HUDEP-2 (cell line): ENCODE measurements around the gene C2orf68.
A peak's percentile ranks its signal among the peaks of the same experiment; 100 is the strongest.
"Not testable (repeated sequence)": the region's sequence is repeated elsewhere in the genome, so short reads cannot be mapped to it uniquely, and the experiment has no call there.

Experiments used
- DNase-seq, 76 experiments: peaks; one replicate each; lab custom pipeline; 2025; ENCODE audit not compliant: unreplicated experiment in 76 of 76; lab: John Stamatoyannopoulos, UW

Gene C2orf68

DNA sequence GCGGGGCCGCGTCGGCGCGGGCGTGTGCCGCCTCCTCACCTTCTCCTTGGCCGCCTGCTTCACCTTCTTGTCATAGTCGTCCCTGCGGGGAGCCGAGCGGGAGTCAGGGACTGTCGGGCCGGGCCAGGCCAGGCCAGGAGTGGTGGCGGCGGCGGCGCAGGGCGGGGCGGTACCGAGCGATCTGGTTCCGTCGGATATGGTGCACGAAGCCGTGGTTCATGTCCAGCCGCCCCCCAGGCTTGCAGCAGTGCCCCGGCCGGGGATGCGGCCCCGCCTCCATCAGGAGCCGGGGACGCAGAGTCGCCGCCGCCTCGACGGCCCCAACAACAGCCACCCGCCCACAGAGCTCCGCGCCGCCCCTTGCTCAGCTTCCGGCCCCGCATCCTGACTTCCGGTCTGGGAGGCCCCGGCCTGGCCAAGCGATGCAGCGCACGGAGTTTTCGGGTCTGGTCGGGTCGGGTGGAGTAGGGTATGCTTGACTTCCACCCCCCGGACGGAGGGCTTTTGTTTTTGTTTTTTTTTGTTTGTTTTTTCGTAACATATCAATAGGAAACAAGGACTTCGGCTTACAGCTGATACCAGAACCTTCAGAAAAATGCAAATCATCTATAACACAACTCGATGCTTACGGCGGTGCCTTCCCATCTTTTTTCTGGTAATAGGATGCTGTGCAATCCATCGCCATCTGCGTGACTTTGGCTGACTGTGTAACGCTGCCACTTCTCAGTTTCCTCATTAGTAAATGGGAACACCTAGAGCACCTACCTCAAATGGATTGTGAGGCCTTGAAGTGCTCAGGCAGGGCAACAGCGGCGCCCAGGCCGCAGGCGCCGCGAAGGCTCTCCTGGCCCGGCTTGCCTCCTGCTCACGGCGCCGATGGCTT, at the start of gene C2orf68:
Gene C2orf68 (minus strand): TSS at position 362 of the 883 bp plus-strand sequence. CDS start 82 bp downstream, at position 280.
- DNase-seq = peak in 74 of 76 experiments; percentile 32 to 90 (median 76)

- DNase-seq = no peak
Observed at GRCh38 chr2:85661139-85661858, 49.4 kb upstream of the C2orf68 start.

GRCh38 chr2:85660725-85661124, 48.9 kb upstream of the C2orf68 start:
- no peak for DNase-seq

- not testable (repeated sequence) for DNase-seq
Observed at GRCh38 chr2:85660301-85660700, 48.4 kb upstream of the C2orf68 start.

DNA sequence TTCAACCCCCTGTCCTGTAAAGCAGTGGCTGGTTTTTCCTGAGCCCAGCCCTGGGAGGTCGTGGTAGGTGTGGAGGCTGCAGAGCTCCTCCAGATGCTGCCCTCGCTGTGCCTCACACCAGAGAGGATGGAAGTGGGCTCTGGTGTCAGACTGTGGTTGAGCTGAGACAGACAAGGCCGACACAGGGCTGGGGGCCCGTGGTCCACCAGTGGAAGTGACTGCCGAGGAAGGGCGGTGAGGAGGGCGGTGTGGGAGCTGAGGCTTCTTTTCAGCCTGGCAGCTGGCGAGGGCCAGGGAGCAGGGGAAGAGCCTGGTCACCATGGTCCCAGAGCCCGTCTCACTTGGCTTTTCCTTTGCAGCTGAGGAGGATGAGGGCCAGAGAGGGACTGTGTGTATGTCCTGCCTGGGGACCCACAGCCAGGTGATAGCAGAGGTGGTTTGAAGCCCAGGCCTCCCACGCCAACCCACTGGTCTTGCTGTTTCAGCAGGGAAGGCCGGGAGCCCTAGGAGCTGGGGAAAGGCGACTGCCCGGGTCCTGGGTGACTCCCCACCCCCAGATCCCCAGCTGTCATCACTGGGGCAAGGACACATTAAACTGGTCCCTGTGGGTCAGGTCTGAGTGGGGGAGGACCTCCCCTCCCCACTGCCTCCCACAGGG, 47.6 kb upstream of the C2orf68 start:
- DNase-seq = no peak

DNA sequence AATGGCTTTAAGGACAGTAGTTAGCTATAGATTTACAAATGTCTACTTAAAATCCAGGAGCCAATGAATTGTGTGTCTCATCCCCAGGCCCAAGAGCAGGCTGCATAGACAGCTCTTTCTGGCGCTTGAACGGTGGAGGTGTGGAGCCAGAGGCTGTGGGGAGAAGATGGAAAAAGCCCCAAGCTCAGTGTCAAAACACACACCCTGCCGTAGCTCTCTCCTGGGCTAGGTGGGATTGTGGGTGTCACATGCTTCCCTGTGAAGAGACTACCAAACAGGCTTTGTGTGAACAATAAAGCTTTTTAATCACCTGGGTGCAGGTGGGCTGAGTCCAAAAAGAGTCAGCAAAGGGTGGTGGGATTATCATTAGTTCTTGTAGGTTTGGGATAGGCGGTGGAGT, 45.5 kb upstream of the C2orf68 start:
- DNase-seq = not testable (repeated sequence)

DNA sequence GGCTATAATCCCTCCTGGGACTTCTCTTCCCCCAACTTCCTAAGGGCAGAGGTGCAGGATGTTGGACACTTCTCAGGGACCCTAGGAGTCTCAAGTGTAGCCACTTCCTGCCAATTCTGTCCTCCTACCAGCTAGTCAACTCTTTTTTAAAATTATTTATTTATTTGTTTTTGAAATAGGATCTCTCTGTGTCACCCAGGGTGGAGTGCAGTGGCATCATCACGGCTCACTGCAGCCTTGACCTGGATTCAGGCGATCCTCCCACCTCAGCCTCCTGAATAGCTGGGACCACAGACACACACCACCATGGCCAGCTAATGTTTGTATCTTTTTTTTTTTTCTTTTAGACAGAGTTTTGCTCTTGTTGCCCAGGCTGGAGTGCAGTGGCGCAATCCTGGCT, 44.6 kb upstream of the C2orf68 start:
- no peak for DNase-seq

DNA sequence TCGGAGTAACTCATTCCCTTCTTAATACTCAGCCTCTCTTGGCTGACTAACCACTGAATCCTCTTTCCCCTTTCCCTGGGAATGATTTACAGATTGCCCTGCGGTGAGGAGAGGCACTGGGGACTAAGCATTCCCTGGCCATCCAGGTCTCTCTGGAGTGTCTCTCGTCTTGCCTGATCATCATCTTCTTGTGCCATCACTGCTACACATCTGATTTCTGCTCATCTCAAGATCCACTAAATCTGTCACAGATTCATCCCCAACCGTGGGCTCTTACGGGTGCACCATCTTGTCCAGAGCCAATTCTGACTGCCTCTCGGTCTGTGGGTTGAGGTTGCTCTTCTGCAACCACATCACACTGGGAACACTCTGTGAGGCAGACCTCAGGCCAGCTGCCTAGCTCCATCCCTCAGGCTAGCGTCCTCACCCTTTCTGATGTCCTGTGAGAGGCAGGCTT, 44.1 kb upstream of the C2orf68 start:
- DNase-seq = no peak

- DNase-seq = no peak
Observed at GRCh38 chr2:85653996-85654395, 42.1 kb upstream of the C2orf68 start.

- DNase-seq = no peak
Observed at GRCh38 chr2:85652056-85652455, 40.2 kb upstream of the C2orf68 start.

DNA sequence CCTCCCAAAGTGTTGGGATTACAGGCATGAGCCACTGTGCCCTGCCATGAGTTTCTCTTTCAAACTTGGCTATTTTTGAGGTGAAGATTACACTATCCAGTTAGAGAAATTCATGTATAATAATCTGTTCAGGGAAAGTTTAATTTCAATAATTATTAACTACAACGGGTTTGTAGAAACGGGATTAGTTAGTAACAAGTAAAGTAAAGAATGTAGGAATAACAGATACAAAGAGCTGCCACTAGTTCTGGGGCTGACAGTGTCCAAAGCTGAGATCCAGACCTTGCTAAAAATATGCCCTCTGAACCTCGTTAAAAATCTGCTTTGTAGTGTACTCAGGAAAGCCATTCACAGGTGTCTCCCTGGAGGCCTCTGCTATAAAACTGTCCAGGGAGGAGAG, 39.2 kb upstream of the C2orf68 start:
- DNase-seq = no peak

DNA sequence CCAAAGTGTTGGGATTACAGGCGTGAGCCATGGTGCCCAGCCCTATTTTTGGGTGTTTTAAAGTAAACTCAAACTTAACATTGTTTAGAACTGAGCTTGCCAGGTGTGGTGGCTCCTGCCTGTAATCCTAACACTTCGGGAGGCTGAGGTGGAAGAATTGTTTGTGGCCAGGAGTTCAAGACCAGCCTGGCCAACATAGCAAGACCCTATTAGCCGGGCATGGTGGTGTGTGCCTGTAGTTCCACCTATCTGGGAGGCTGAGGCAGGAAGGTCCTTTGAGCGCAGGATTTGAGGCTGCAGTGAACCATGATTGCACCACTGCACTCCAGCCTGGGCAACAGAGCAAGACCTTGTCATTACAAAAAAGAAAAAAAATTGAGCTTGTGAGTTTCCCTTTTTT, 38.6 kb upstream of the C2orf68 start:
- no peak for DNase-seq

GRCh38 chr2:85649201-85650190, 37.6 kb upstream of the C2orf68 start:
- DNase-seq = no peak

- peak in 11 of 76 experiments; percentile 3 to 30 (median 12) for DNase-seq
Observed at GRCh38 chr2:85648619-85649018, 36.8 kb upstream of the C2orf68 start.

DNA sequence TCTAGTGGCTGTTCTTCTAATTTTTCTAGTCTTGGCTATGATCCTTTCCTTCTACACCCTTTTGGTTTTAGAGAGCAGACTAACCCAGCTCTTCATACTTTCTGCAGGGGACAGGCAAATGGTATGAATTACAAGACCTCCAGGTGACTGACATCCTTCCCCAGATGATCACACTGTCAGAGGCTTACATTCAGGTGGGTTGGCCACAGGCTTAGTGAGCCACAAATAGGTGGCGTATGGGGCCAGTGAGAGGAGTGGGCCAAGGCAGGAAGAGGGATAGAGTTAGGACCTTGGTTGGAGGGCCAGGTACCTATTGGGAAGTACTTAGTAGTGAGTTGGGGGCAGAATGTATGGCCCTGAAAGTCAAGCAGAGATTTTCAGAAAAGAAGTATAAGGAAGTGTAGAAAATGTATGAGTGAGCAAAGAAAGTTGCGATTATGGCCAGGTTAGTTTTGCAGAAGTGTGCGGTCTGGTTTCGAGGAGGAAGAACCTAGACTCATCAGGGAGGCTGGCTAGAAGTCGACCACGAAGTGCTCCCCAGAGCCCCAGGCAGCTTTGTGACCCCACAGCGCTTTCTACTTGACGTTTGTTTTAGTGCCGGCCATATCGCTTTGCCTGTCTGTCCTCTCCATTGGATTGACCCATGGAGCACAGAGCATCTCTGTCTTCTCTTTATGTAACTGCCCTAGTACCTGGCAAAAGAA, 36.1 kb upstream of the C2orf68 start:
- DNase-seq = no peak

GRCh38 chr2:85646166-85646565, 34.3 kb upstream of the C2orf68 start:
- no peak for DNase-seq

GRCh38 chr2:85644909-85645308, 33.0 kb upstream of the C2orf68 start:
- no peak for DNase-seq

- no peak for DNase-seq
Observed at GRCh38 chr2:85642725-85643124, 30.9 kb upstream of the C2orf68 start.

GRCh38 chr2:85635636-85636035, 23.8 kb upstream of the C2orf68 start:
- no peak for DNase-seq
